ENCODE results near the gene SHANK2. TPM values are rescaled to one million over a fixed set of nuclear protein-coding genes. Genes with fewer than 3 reads are reported as not detected.

SHANK2 gene
- total and polyA plus RNA-seq, 2 of the 4 experiments (the other 2 are of a cell fraction) = 1.6 to 2.2 TPM

GRCh38 chr11:71249301-71249700 is 3.1 kb downstream of the SHANK2 start:
- CTCF ChIA-PET = no interaction called here
- no peak overlapping the region for H3K9ac ChIP-seq (ENCODE audit: low read depth, low read length)
- no peak overlapping the region for H4K8ac ChIP-seq (ENCODE audit: low read depth in 2 of 2, low read length in 2 of 2)
- H3K4me2 ChIP-seq (ENCODE audit: low read depth, low read length) = no peak overlapping the region
- peaks cover 4% of the 10 kb centered on the region; the same call in 1 of the 2 replicates for H3K27me3 ChIP-seq (ENCODE audit: control insufficient read depth, insufficient read depth, low read length)
- TF ChIP-seq ELK1 (IDR thresholded peaks at IDR 0.05; ENCODE audit: borderline replicate concordance, low read depth, low read length) (no peak), RAD21 (IDR thresholded peaks at IDR 0.05; ENCODE audit: low read length) (no peak), NFE2L2 (IDR thresholded peaks at IDR 0.05; ENCODE audit: low read depth, low read length) (no peak), RFX5 (IDR thresholded peaks at IDR 0.05; ENCODE audit: low read depth, low read length) (no peak), FOS (IDR thresholded peaks at IDR 0.05; ENCODE audit: low read depth, low read length) (no peak), POLR2A (IDR thresholded peaks at IDR 0.05; ENCODE audit: low read depth, low read length) (no peak), MAFK (IDR thresholded peaks at IDR 0.05; ENCODE audit: low read depth, low read length) (no peak), MAZ (IDR thresholded peaks at IDR 0.05; ENCODE audit: borderline replicate concordance, low read depth, low read length) (no peak), CHD1 (IDR thresholded peaks at IDR 0.05; ENCODE audit: low read depth, low read length) (no peak), CTCF (conservative IDR thresholded peaks at IDR 0.05; ENCODE audit: low read depth, low read length) (no peak), RCOR1 (IDR thresholded peaks at IDR 0.05; ENCODE audit: insufficient replicate concordance, low read length) (no peak), BHLHE40 (IDR thresholded peaks at IDR 0.05; ENCODE audit: low read depth, low read length) (no peak), CEBPB (IDR thresholded peaks at IDR 0.05; ENCODE audit: low read depth, low read length) (no peak), SMC3 (IDR thresholded peaks at IDR 0.05; ENCODE audit: low read depth, low read length) (no peak), MXI1 (IDR thresholded peaks at IDR 0.05; ENCODE audit: borderline replicate concordance, low read depth, low read length) (no peak), USF2 (IDR thresholded peaks at IDR 0.05; ENCODE audit: low read depth, low read length) (no peak)
- ATAC-seq (ENCODE audit: low read depth) = no peak
- no peak overlapping the region for H3K27ac ChIP-seq (ENCODE audit: insufficient read depth, low read length)
- intact Hi-C loops (cut with micrococcal nuclease) (no loop called here), dilution Hi-C loops (cut with HindIII; ENCODE audit: low sequenced_read_pairs, unreplicated experiment) (no loop called here), in situ Hi-C loops (cut with MboI; ENCODE audit: low sequenced_read_pairs) (no loop called here)
- H2AK9ac ChIP-seq (replicated peaks; ENCODE audit: low read depth, low read length, poor library complexity) = no peak overlapping the region
- H3K4ac ChIP-seq (ENCODE audit: low read depth, low read length) = no peak overlapping the region
- no peak overlapping the region for H4K5ac ChIP-seq (ENCODE audit: low read depth, low read length)
- POLR2A ChIA-PET (ENCODE audit: unreplicated experiment) = no interaction called here
- BruUV-seq (replicated peaks) = no TSS peak
- H3K4me3 ChIP-seq (ENCODE audit: insufficient read depth, low read depth, low read length) = no peak overlapping the region
- H2BK15ac ChIP-seq (ENCODE audit: low read depth, low read length) = no peak overlapping the region
- H2AFZ ChIP-seq (replicated peaks; ENCODE audit: low read length, poor library complexity) = no peak overlapping the region
- 0 out of 2 replicates have a peak, but pooled peaks cover 4% of the 10 kb centered on the region for H4K20me1 ChIP-seq (ENCODE audit: insufficient read depth, low read length)
- DNase-seq = no peak
- H3K9me3 ChIP-seq (ENCODE audit: control insufficient read depth, insufficient read depth, low read length) = no peaks in the 10 kb centered on the region
- peaks cover 0 to 6% of the 10 kb centered on the region in 2 experiments; a peak in 2 of 4 replicates for H3K79me1 ChIP-seq (ENCODE audit: low read depth in 1 of 2, low read length in 2 of 2)
- H3K23ac ChIP-seq (ENCODE audit: low read depth, low read length) = no peak overlapping the region
- no peak overlapping the region for H2BK120ac ChIP-seq (ENCODE audit: low read depth, low read length)
- H2BK5ac ChIP-seq (ENCODE audit: low read depth, low read length, poor library complexity, severe bottlenecking) = no peak overlapping the region
- H2BK20ac ChIP-seq (ENCODE audit: low read depth, low read length) = no peak overlapping the region
- no peak overlapping the region for H3K18ac ChIP-seq (ENCODE audit: low read depth, low read length)
- peaks cover 8% of the 10 kb centered on the region for H3K4me1 ChIP-seq (ENCODE audit: control insufficient read depth, insufficient read depth, low read length)
- H3K36me3 ChIP-seq (ENCODE audit: control insufficient read depth, insufficient read depth, low read length) = no peaks in the 10 kb centered on the region
- H3K56ac ChIP-seq (ENCODE audit: extremely low read depth, insufficient read depth, low read length) = no peak overlapping the region
- no peaks in the 10 kb centered on the region for H3K9me1 ChIP-seq (ENCODE audit: insufficient read depth, low read length)
- no peak overlapping the region for H3K14ac ChIP-seq (replicated peaks; ENCODE audit: low read depth, low read length)
- no peak overlapping the region for H4K91ac ChIP-seq (ENCODE audit: insufficient read depth, low read depth, low read length)
- H2AK5ac ChIP-seq (ENCODE audit: low read depth, low read length) = no peak overlapping the region
- no CpG with 5 or more reads among the region's 6 CpGs for WGBS, 2 experiments (ENCODE audit: extremely low coverage in 2 of 2, insufficient read length in 1 of 2)
